ENCODE results near the gene RASA1.

The RASA1 gene

GRCh38 chr5:87361031-87361445, 93.4 kb downstream of the RASA1 start:
- TF ChIP-seq POLR2A (IDR thresholded peaks at IDR 0.05; ENCODE audit: low read depth, low read length): no peak
- DNase-seq (ENCODE audit: insufficient read length, low spot score) (no peak), FAIRE-seq (no peak)

GRCh38 chr5:87361536-87362213, 94.0 kb downstream of the RASA1 start:
- FAIRE-seq: peak; percentile 58
- no peak for TF ChIP-seq POLR2A (IDR thresholded peaks at IDR 0.05; ENCODE audit: low read depth, low read length)

DNA sequence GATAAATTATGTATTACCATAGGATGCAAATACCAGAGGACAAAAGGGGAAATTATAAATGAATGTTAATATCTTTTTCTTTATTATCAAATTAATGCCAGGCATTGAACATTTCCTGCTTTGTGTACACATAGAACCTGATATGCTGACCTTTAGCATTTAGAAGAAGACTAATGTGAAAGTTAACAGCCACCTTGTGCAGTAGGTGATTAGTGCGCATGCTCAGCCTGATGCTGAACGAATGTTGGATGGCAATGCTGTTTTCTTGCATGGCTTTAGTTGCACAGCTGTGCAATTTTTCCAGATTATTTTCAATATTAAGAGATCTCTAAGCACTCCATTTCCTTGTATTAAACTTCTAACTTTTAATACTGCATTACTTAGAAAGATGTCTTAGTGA, 99.6 kb downstream of the RASA1 start:
- TF ChIP-seq POLR2A (IDR thresholded peaks at IDR 0.05; ENCODE audit: low read depth, low read length): no peak
- FAIRE-seq: no peak
- no peak for DNase-seq (ENCODE audit: insufficient read length, low spot score)

More at GRCh38 chr5:87361536-87362213, 94.0 kb downstream of the RASA1 start:
- no peak for DNase-seq (ENCODE audit: insufficient read length, low spot score)

DNA sequence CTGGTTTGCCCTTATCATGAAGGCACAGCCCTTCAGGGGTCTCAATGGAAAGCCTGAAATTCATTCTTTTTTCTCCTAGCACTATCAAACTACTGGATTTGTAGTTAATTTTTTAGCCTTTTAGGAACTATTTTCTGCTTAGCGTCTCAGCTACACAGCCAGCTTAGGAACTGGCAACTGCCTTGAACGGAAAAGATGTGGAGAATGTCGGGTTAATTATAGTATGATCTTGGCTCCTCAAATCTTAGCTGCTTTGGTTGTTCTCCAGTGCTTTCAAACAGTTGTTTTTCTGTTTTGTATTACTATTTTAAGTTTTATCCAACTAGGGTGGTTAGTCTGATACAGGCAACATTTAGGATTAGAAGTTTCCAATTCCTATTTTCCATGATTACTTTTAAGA, 100.9 kb downstream of the RASA1 start:
- no peak for TF ChIP-seq POLR2A (IDR thresholded peaks at IDR 0.05; ENCODE audit: low read depth, low read length)
- no peak for DNase-seq (ENCODE audit: insufficient read length, low spot score)
- no peak for FAIRE-seq

DNA sequence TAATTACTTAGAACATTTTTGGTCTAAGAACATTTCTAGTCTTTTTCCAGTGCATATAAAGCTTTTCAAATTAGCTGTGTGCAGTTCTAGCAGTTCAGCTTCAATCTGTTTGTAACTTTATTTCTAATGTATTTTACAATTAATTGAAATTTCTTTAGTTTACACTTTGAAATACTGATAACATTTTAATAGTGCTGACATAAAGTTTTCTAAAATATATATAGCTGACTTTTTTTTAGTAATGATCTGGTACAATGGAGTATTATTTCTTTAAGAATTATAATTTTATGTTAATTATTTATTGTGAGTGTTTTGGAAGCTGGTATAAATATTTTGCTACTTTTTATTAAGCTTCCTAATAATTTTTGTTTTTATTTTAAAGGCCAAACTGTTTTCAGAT, 101.7 kb downstream of the RASA1 start:
- TF ChIP-seq POLR2A (IDR thresholded peaks at IDR 0.05; ENCODE audit: low read depth, low read length): no peak
- FAIRE-seq (no peak), DNase-seq (ENCODE audit: insufficient read length, low spot score) (no peak)

GRCh38 chr5:87372705-87373104, 105.0 kb downstream of the RASA1 start:
- no peak for TF ChIP-seq POLR2A (IDR thresholded peaks at IDR 0.05; ENCODE audit: low read depth, low read length)

DNA sequence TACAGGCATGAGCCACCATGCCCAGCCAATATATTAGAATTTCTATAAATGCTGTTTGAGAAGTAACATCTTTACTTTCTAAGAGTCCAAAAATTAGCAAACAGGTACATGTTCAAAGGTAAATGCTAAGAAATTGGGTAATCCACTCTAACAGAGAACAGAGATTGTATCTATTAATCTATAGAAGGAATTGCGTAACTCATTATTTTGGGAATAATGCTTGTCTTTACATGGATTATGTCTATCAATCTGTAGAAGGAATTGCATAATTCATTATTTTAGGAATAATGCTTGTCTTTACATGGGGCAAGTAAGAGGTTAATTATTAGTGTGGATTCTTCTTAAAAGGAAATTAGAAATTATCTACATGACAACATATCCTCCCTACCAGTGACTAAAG, 114.5 kb downstream of the RASA1 start:
- FAIRE-seq (no peak), DNase-seq (ENCODE audit: insufficient read length, low spot score) (no peak)
- TF ChIP-seq POLR2A (IDR thresholded peaks at IDR 0.05; ENCODE audit: low read depth, low read length): no peak

More at GRCh38 chr5:87372705-87373104, 105.0 kb downstream of the RASA1 start:
- no peak for FAIRE-seq
- no peak for DNase-seq (ENCODE audit: insufficient read length, low spot score)

DNA sequence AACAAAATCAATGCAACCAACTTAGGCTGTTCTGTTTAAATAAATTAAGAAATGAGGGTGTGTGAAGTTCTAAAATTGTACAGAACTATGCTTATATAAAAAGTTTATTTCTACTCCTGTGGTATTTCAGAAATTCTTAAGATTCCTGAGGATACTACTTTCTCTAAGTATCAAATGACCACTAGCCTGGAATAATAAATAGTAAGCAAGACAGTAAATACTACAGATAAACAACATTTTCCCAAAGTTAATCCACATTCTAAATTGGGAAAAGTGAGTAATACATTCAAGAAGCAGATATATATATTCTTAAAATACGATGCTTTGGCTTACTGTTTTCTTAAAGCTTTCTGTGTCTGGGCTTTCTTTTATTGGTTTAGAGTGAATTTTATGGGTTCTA, 115.5 kb downstream of the RASA1 start:
- TF ChIP-seq POLR2A (IDR thresholded peaks at IDR 0.05; ENCODE audit: low read depth, low read length): no peak
- DNase-seq (ENCODE audit: insufficient read length, low spot score): no peak
- no peak for FAIRE-seq

DNA sequence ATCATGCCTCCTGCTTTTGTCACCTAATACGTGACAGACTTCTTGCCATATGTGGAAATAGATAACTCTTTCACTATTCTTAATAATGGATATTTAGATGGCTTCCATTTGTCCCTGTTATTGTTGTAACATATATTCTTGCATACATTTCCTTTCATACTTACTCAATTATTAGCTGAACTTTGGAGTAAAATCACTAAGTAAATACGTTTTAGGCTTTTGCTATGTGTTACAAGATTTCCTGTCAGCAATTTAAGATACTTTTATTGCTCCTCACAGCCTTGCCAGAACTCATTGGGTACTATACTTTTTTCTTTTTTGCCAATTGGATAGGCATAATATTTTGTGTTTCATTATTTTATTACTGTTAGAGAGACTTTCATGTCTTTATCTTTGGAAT, 118.1 kb downstream of the RASA1 start:
- FAIRE-seq (peak; percentile 11), DNase-seq (ENCODE audit: insufficient read length, low spot score) (no peak)
- no peak for TF ChIP-seq POLR2A (IDR thresholded peaks at IDR 0.05; ENCODE audit: low read depth, low read length)

- TF ChIP-seq POLR2A (IDR thresholded peaks at IDR 0.05; ENCODE audit: low read depth, low read length): no peak
- DNase-seq (ENCODE audit: insufficient read length, low spot score) (no peak), FAIRE-seq (no peak)
Measured at GRCh38 chr5:87388129-87388528, 120.4 kb downstream of the RASA1 start.

DNA sequence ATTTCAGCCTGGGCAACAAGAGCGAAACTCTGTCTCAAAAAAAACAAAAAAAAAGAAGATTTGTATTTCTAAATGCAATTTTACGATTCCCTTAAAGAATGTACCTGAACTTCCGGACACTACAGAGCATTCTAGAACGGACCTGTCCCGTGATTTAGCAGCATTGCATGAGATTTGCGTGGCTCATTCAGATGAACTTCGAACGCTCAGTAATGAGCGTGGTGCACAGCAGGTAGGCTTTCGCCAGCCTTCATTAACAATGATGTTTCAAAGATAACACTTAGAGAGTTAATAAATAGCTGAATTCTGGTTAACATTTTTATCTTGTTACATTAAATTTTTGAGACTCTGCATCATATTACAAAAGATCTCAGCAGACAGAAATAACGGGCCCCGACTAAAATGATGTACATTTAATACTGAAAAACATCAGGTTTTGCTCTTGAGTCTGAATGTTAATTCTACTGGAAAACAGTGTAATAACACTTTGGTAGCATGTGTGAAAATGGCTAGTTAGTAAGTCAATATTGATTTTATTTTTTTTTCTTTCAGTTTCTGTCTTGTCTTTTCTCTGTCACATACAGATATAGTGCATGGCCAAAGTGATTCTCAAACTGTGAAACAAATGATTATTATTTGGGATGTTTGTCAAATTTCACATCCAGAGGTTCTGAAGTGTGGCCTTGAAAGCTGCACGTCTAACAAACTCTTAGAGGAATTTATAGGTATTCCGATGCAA, 121.8 kb downstream of the RASA1 start:
- DNase-seq (ENCODE audit: insufficient read length, low spot score) (no peak), FAIRE-seq (no peak)
- TF ChIP-seq POLR2A (IDR thresholded peaks at IDR 0.05; ENCODE audit: low read depth, low read length): no peak

GRCh38 chr5:87390075-87390474, 122.4 kb downstream of the RASA1 start:
- no peak for TF ChIP-seq POLR2A (IDR thresholded peaks at IDR 0.05; ENCODE audit: low read depth, low read length)
- DNase-seq (ENCODE audit: insufficient read length, low spot score) (no peak), FAIRE-seq (peak; percentile 50)

DNA sequence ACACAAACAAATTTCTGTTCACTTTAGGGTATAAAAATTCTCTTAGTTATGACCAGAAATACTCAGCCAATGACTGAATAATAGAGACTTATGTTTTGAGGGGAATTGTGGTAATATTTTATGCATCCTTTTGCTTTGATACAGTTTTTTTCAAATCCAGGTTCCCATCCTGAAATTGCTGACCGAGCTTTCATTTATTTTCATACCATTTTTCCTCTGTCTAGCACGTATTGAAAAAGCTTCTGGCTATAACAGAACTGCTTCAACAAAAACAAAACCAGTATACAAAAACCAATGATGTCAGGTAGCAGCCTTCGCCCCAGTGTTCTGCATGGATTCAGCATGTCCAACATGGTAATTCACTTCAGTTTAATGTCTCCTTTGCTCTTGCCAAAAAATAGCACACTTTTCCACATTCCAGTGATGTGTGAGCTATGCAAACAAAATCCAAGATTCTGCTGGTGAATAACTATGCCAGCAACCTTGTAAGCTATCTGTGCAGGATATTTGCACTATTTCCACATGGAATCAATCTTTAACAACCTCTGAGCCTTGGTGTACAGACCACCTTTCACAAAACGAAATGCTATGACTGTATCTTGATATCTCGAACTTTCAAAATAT, 123.0 kb downstream of the RASA1 start:
- no peak for TF ChIP-seq POLR2A (IDR thresholded peaks at IDR 0.05; ENCODE audit: low read depth, low read length)
- FAIRE-seq: no peak
- no peak for DNase-seq (ENCODE audit: insufficient read length, low spot score)

GRCh38 chr5:87392170-87392569, 124.5 kb downstream of the RASA1 start:
- FAIRE-seq (no peak), DNase-seq (ENCODE audit: insufficient read length, low spot score) (no peak)
- TF ChIP-seq POLR2A (IDR thresholded peaks at IDR 0.05; ENCODE audit: low read depth, low read length): no peak

DNA sequence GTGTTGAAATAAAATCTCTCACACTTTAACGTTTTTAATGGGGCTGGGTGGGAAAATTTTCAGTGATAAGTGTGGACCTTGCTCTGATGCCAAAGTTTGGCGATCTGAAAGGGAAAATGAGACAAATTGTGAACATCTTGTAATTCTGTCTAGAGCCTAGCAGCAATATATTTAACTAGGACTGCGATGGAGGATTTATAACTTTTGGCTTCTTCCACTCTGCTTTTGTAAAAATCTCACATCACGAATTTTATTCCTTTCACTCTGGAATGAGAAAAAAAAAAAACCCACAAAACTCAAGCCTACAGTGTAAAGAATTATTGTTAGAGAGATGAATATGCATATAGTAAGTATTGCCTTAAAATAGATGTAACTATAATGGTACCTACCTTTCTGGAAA, 125.1 kb downstream of the RASA1 start:
- DNase-seq (ENCODE audit: insufficient read length, low spot score): no peak
- peak; percentile 62 for FAIRE-seq

More for the DNA sequence above, 125.1 kb downstream of the RASA1 start:
- no peak for TF ChIP-seq POLR2A (IDR thresholded peaks at IDR 0.05; ENCODE audit: low read depth, low read length)
